GM12891 (cell line): Measurements from ENCODE around the gene BRD9.
"Not testable (repeated sequence)": the region's sequence is repeated elsewhere in the genome, so short reads cannot be mapped to it uniquely, and the experiment has no call there.

Experiments
- DNase-seq: peaks from one replicate; pipeline ENCODE4 v3.0.0; 2011; ENCODE audit warnings: low spot score; ENCODE audit not compliant: insufficient read length
- FAIRE-seq: peaks from 2 replicates; lab custom pipeline; 2011; peaks lifted over from hg19 to GRCh38; lab: Jason Lieb, UNC
- PAX5 ChIP-seq: IDR thresholded peaks from 2 replicates; pipeline ENCODE4 v1.6.1; 2011; ENCODE audit warnings: low read length, moderate library complexity, mild to moderate bottlenecking; ENCODE audit not compliant: insufficient read depth, severe bottlenecking
- POLR2A ChIP-seq: IDR thresholded peaks from 2 replicates; pipeline ENCODE4 v1.6.1; 2011; ENCODE audit warnings: low read depth, low read length, control low read depth
- POLR2AphosphoS5 ChIP-seq: IDR thresholded peaks from 2 replicates; pipeline ENCODE4 v1.6.1; 2011; ENCODE audit warnings: low read depth, low read length, control low read depth
- POU2F2 ChIP-seq: IDR thresholded peaks from 2 replicates; pipeline ENCODE4 v1.6.1; 2011; ENCODE audit warnings: low read depth, mild to moderate bottlenecking, control low read depth, low read length, moderate library complexity
- SPI1 ChIP-seq: IDR thresholded peaks from 2 replicates; pipeline ENCODE4 v1.6.1; 2011; ENCODE audit warnings: low read depth, low read length, control low read depth
- TAF1 ChIP-seq: IDR thresholded peaks from 2 replicates; pipeline ENCODE4 v1.6.1; 2011; ENCODE audit warnings: low read depth, low read length, control low read depth

BRD9 gene

GRCh38 chr5:922436-923280 lies 30.1 kb upstream of the BRD9 start:
- FAIRE-seq (no peak), DNase-seq (no peak)
- TF ChIP-seq TAF1 (no peak), POLR2A (no peak), PAX5 (no peak), POLR2AphosphoS5 (no peak), SPI1 (no peak), POU2F2 (no peak)

GRCh38 chr5:921456-922435 lies 29.1 kb upstream of the BRD9 start:
- no peak for TF ChIP-seq POLR2A
- no peak for TF ChIP-seq PAX5
- no peak for TF ChIP-seq POU2F2
- no peak for TF ChIP-seq SPI1
- no peak for TF ChIP-seq POLR2AphosphoS5
- no peak for TF ChIP-seq TAF1
- FAIRE-seq (no peak), DNase-seq (no peak)

- TF ChIP-seq SPI1, result no peak
- TF ChIP-seq POLR2AphosphoS5, result no peak
- no peak for TF ChIP-seq POLR2A
- DNase-seq, result no peak
- no peak for FAIRE-seq
Observed at GRCh38 chr5:920321-920720, 27.7 kb upstream of the BRD9 start.

GRCh38 chr5:919356-920000 lies 26.9 kb upstream of the BRD9 start:
- FAIRE-seq (no peak), DNase-seq (no peak)
- TF ChIP-seq PAX5, result no peak
- TF ChIP-seq TAF1, result no peak
- TF ChIP-seq SPI1, result no peak
- TF ChIP-seq POLR2AphosphoS5, result no peak
- no peak for TF ChIP-seq POU2F2
- no peak for TF ChIP-seq POLR2A

GRCh38 chr5:918717-919116 lies 26.1 kb upstream of the BRD9 start:
- not testable (repeated sequence) for FAIRE-seq, DNase-seq

- no peak for FAIRE-seq
- TF ChIP-seq PAX5, result no peak
- no peak for TF ChIP-seq POU2F2
- DNase-seq, result no peak
Observed at GRCh38 chr5:916441-917293, 24.1 kb upstream of the BRD9 start.

- no peak for DNase-seq
- no peak for FAIRE-seq
- TF ChIP-seq POLR2AphosphoS5, result no peak
- TF ChIP-seq PAX5, result no peak
- TF ChIP-seq POLR2A, result no peak
Observed at GRCh38 chr5:915946-916345, 23.3 kb upstream of the BRD9 start.

GRCh38 chr5:915346-915745 lies 22.7 kb upstream of the BRD9 start:
- FAIRE-seq, DNase-seq: not testable (repeated sequence)

GRCh38 chr5:914612-915011 lies 22.0 kb upstream of the BRD9 start:
- no peak for FAIRE-seq
- no peak for DNase-seq
- no peak for TF ChIP-seq POLR2A
- TF ChIP-seq POLR2AphosphoS5, result no peak
- TF ChIP-seq PAX5, result no peak
- TF ChIP-seq SPI1, result no peak
- no peak for TF ChIP-seq POU2F2
- no peak for TF ChIP-seq TAF1

- TF ChIP-seq POLR2A, result no peak
- TF ChIP-seq POU2F2, result no peak
- TF ChIP-seq PAX5, result no peak
- TF ChIP-seq POLR2AphosphoS5, result no peak
- no peak for TF ChIP-seq TAF1
- no peak for TF ChIP-seq SPI1
- DNase-seq, result no peak
- no peak for FAIRE-seq
Observed at GRCh38 chr5:914174-914573, 21.6 kb upstream of the BRD9 start.
